SK-N-SH (cell line): ENCODE measurements around the gene PLEKHF1. TPM values are rescaled to one million over a fixed set of nuclear protein-coding genes. Genes with fewer than 3 reads are reported as not detected.

Source experiments
- CTCF ChIA-PET: fragments of 300-600, 350-600 bp; formaldehyde crosslinking; extraction: SDS; loops from one replicate; lab custom pipeline; 2021; lab: Yijun Ruan, JAX
- POLR2A ChIA-PET: fragments of 350-600 bp; sonication (Branson Sonifier 250); formaldehyde crosslinking; extraction: SDS; loops from one replicate; lab custom pipeline; 2020; ENCODE audit warnings: antibody characterized with exemption, inconsistent platforms; lab: Yijun Ruan, JAX
- DNase-seq: peaks from one replicate; pipeline ENCODE4 v3.0.0; 2012
- H2AFZ ChIP-seq: fragments of 200-600 bp; sonication (generic); 2 replicates; pipeline ENCODE4 v1.8.1; 2016; ENCODE audit warnings: antibody characterized with exemption, mild to moderate bottlenecking, low read depth
- H3F3A ChIP-seq: fragments of 200-600 bp; sonication (generic); replicated peaks from 2 replicates; pipeline ENCODE3; 2016; ENCODE audit warnings: antibody characterized with exemption, mild to moderate bottlenecking; ENCODE audit not compliant: insufficient read depth
- H3K27ac ChIP-seq, 2 experiments: fragments of 200-500 bp in 1 of 2; fragments of 200-600 bp in 1 of 2; sonication (Bioruptor generic) in 1 of 2; sonication (generic), shearing (Covaris generic) in 1 of 2; 2 replicates each; pipeline versions ENCODE4 v1.5.1 to v1.6.1; 2014 to 2016; ENCODE audit warnings: low read depth in 2 of 2, inconsistent platforms in 1 of 2, low read length in 1 of 2, mild to moderate bottlenecking in 1 of 2, mixed read lengths in 1 of 2
- H3K27me3 ChIP-seq: fragments of 200-600 bp; sonication (generic), shearing (Covaris generic); 2 replicates; pipeline ENCODE4 v1.6.1; 2016; ENCODE audit warnings: mixed run types; ENCODE audit not compliant: insufficient read depth
- H3K36me3 ChIP-seq, 2 experiments: fragments of 200-500 bp in 1 of 2; fragments of 200-600 bp in 1 of 2; sonication (Bioruptor generic) in 1 of 2; sonication (generic) in 1 of 2; replicated peaks in 1 of 2; 2 replicates each; pipeline versions ENCODE3 to v1.5.1; 2014 to 2016; ENCODE audit warnings: low read length in 1 of 2, mild to moderate bottlenecking in 1 of 2; ENCODE audit not compliant: insufficient read depth in 2 of 2, control insufficient read depth in 1 of 2
- H3K4me1 ChIP-seq, 2 experiments: fragments of 200-500 bp in 1 of 2; fragments of 200-600 bp in 1 of 2; sonication (Bioruptor generic) in 1 of 2; sonication (generic), shearing (Covaris generic) in 1 of 2; 2 replicates each; pipeline versions ENCODE4 v1.5.1 to v1.6.1; 2014 to 2016; ENCODE audit warnings: low read depth in 1 of 2, low read length in 1 of 2, mixed run types in 1 of 2; ENCODE audit not compliant: insufficient read depth in 2 of 2, control insufficient read depth in 1 of 2
- H3K4me2 ChIP-seq: fragments of 200-600 bp; sonication (generic), shearing (Covaris generic); 2 replicates; pipeline ENCODE4 v1.6.1; 2017; ENCODE audit warnings: mixed run types
- H3K4me3 ChIP-seq, 2 experiments: fragments of 200-500 bp in 1 of 2; fragments of 200-600 bp in 1 of 2; sonication (Bioruptor generic) in 1 of 2; sonication (generic), shearing (Covaris generic) in 1 of 2; 2 replicates each; pipeline versions ENCODE4 v1.5.1 to v1.8.1; 2014 to 2016; ENCODE audit warnings: low read depth in 2 of 2, inconsistent platforms in 1 of 2, low read length in 1 of 2, mild to moderate bottlenecking in 1 of 2, mixed read lengths in 1 of 2, moderate library complexity in 1 of 2
- H3K79me2 ChIP-seq: fragments of 200-600 bp; sonication (generic); 2 replicates; pipeline ENCODE4 v1.8.1; 2017; ENCODE audit warnings: mild to moderate bottlenecking; ENCODE audit not compliant: insufficient read depth
- H3K9ac ChIP-seq: fragments of 200-600 bp; sonication (generic); 2 replicates; pipeline ENCODE4 v1.6.1; 2017; ENCODE audit warnings: mixed run types
- H3K9me2 ChIP-seq: fragments of 200-600 bp; sonication (generic); 2 replicates; pipeline ENCODE4 v1.6.1; 2017; ENCODE audit warnings: mixed run types
- H3K9me3 ChIP-seq: fragments of 200-600 bp; sonication (generic); 2 replicates; pipeline ENCODE4 v1.6.1; 2017; ENCODE audit warnings: mixed run types, mild to moderate bottlenecking, moderate library complexity
- H4K20me1 ChIP-seq: fragments of 200-600 bp; sonication (generic); 2 replicates; pipeline ENCODE4 v1.6.1; 2017; ENCODE audit warnings: mild to moderate bottlenecking, mixed run types; ENCODE audit not compliant: insufficient read depth
- FOXJ3 ChIP-seq: sonication (generic); formaldehyde crosslinking; IDR thresholded peaks from 2 replicates; pipeline ENCODE4 v1.5.1; 2020; ENCODE audit warnings: mild to moderate bottlenecking, missing genetic modification reagents
- GABPA ChIP-seq: IDR thresholded peaks from 2 replicates; pipeline ENCODE4 v1.4.0; 2012; ENCODE audit warnings: low read depth, mild to moderate bottlenecking
- GATA2 ChIP-seq: sonication (generic); formaldehyde crosslinking; IDR thresholded peaks from 2 replicates; pipeline ENCODE4 v1.5.0; 2020; ENCODE audit warnings: mild to moderate bottlenecking, missing genetic modification reagents
- MEF2A ChIP-seq: IDR thresholded peaks from 2 replicates; pipeline ENCODE4 v1.4.0; 2012; ENCODE audit warnings: low read depth, borderline replicate concordance
- MXI1 ChIP-seq: IDR thresholded peaks from 2 replicates; pipeline ENCODE4 v1.6.1; 2012; ENCODE audit warnings: mild to moderate bottlenecking, low read depth, low read length, improper control_type of control experiment
- NFIC ChIP-seq: IDR thresholded peaks from 2 replicates; pipeline ENCODE4 v1.4.0; 2012; ENCODE audit warnings: borderline replicate concordance
- POLR2AphosphoS5 ChIP-seq: IDR thresholded peaks from 2 replicates; pipeline ENCODE4 v1.6.1; 2012; ENCODE audit warnings: low read depth, low read length
- RAD21 ChIP-seq: IDR thresholded peaks from 2 replicates; pipeline ENCODE4 v1.6.1; 2012; ENCODE audit warnings: mild to moderate bottlenecking, low read length
- RXRA ChIP-seq: IDR thresholded peaks from 2 replicates; pipeline ENCODE4 v1.4.0; 2012; ENCODE audit warnings: low read depth, mild to moderate bottlenecking, borderline replicate concordance
- SIN3A ChIP-seq: IDR thresholded peaks from 2 replicates; pipeline ENCODE4 v1.6.1; 2012; ENCODE audit warnings: low read depth, mild to moderate bottlenecking, low read length, moderate library complexity, borderline replicate concordance
- SMC3 ChIP-seq: IDR thresholded peaks from 2 replicates; pipeline ENCODE4 v1.6.1; 2012; ENCODE audit warnings: low read depth, low read length, improper control_type of control experiment
- TCF12 ChIP-seq: IDR thresholded peaks from 2 replicates; pipeline ENCODE4 v1.4.0; 2012
- TEAD4 ChIP-seq: IDR thresholded peaks from 2 replicates; pipeline ENCODE4 v1.4.0; 2012; ENCODE audit warnings: mild to moderate bottlenecking, borderline replicate concordance; ENCODE audit not compliant: insufficient read depth
- USF1 ChIP-seq: IDR thresholded peaks from 2 replicates; pipeline ENCODE4 v1.4.0; 2012; ENCODE audit warnings: low read depth, borderline replicate concordance
- YY1 ChIP-seq: IDR thresholded peaks from 2 replicates; pipeline ENCODE4 v1.4.0; 2012; ENCODE audit warnings: low read depth, mild to moderate bottlenecking
- WGBS: methylation state at CpG from one replicate; pipeline ENCODE4 v1.1.6; 2017; ENCODE audit warnings: low lambda C conversion rate; 5-methylcytosine and 5-hydroxymethylcytosine counted together
- polyA plus RNA-seq, 3 experiments: library from polyadenylated mRNA; depleted of rRNA; stranded (reverse); fragments of >200 nt; gene quantifications; 2 replicates each; pipeline ENCODE4 v1.2.3, GENCODE V29; 2012
- TF ChIP-seq, protein P1 (sequence below): fragments of 150-350 bp; IDR thresholded peaks from 2 replicates; pipeline ENCODE4 v1.6.1; 2017; ENCODE audit warnings: antibody characterized with exemption, low read length, low read depth, borderline replicate concordance
- TF ChIP-seq, protein P2 (sequence below): IDR thresholded peaks from 2 replicates; pipeline ENCODE4 v1.4.0; 2012; ENCODE audit warnings: low read depth, borderline replicate concordance
- TF ChIP-seq, protein P3 (sequence below): IDR thresholded peaks from 2 replicates; pipeline ENCODE4 v1.4.0; 2012; ENCODE audit warnings: low read depth
- TF ChIP-seq, protein P4 (sequence below): fragments of 200-600 bp; sonication (generic); IDR thresholded peaks from 2 replicates; pipeline ENCODE4 v1.6.1; 2017; ENCODE audit warnings: antibody characterized with exemption, mild to moderate bottlenecking, moderate library complexity

Gene PLEKHF1
- polyA plus RNA-seq, 1 of the 3 experiments (the other 2 are of a cell fraction) = 3.9 TPM

DNA sequence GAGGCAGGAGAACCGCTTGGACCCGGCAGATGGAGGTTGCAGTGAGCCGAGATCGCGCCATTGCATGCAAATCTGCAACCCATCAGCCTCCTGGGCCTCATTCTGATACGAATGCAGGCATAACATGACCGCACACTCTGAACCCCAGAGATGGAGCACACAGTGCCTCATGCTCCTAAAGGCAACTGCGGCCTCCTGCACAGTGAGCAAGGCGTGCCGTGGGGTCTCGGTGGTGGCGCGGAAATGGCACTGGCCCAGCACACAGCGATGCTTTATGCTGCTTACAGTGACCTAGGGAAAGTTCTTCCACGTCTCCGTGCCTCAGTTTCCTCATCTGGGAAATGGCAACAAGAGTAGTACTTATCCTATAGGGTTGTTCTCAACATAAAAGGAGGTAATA, 51.8 kb downstream of the PLEKHF1 start:
- H3F3A ChIP-seq = peaks cover 10% of the 10 kb centered on the region
- peaks cover 7 to 20% of the 10 kb centered on the region in 2 experiments; a peak in 2 of 4 replicates for H3K4me1 ChIP-seq
- H3K9me3 ChIP-seq = no peaks in the 10 kb centered on the region
- no peak overlapping the region; a peak in 1 of 4 replicates for H3K27ac ChIP-seq
- no peaks in the 10 kb centered on the region for H3K27me3 ChIP-seq
- POLR2A ChIA-PET = interaction anchor here (0.6 to 3.5 kb wide), 4 partner anchors 22 to 391 kb away, joined by 3 to 28 read pairs (median 10); partner anchors contain the start of gene POP4
- no peak overlapping the region for H3K4me3 ChIP-seq
- TF ChIP-seq, protein P1, sequence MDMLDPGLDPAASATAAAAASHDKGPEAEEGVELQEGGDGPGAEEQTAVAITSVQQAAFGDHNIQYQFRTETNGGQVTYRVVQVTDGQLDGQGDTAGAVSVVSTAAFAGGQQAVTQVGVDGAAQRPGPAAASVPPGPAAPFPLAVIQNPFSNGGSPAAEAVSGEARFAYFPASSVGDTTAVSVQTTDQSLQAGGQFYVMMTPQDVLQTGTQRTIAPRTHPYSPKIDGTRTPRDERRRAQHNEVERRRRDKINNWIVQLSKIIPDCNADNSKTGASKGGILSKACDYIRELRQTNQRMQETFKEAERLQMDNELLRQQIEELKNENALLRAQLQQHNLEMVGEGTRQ = no peak
- TF ChIP-seq RXRA (no peak), POLR2AphosphoS5 (no peak), SMC3 (no peak), RAD21 (no peak), FOXJ3 (CRISPR knock-in tag) (no peak), MXI1 (no peak), MEF2A (no peak)
- TF ChIP-seq, protein P2, sequence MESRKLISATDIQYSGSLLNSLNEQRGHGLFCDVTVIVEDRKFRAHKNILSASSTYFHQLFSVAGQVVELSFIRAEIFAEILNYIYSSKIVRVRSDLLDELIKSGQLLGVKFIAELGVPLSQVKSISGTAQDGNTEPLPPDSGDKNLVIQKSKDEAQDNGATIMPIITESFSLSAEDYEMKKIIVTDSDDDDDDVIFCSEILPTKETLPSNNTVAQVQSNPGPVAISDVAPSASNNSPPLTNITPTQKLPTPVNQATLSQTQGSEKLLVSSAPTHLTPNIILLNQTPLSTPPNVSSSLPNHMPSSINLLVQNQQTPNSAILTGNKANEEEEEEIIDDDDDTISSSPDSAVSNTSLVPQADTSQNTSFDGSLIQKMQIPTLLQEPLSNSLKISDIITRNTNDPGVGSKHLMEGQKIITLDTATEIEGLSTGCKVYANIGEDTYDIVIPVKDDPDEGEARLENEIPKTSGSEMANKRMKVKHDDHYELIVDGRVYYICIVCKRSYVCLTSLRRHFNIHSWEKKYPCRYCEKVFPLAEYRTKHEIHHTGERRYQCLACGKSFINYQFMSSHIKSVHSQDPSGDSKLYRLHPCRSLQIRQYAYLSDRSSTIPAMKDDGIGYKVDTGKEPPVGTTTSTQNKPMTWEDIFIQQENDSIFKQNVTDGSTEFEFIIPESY = no peak
- TF ChIP-seq, protein P3, sequence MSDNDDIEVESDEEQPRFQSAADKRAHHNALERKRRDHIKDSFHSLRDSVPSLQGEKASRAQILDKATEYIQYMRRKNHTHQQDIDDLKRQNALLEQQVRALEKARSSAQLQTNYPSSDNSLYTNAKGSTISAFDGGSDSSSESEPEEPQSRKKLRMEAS = no peak
- no peaks in the 10 kb centered on the region for H3K36me3 ChIP-seq
- CTCF ChIA-PET = interaction anchor here (0.6 to 9.5 kb wide), 53 partner anchors 10 to 941 kb away, joined by 3 to 137 read pairs (median 6); partner anchors contain the start of genes PLEKHF1 and POP4
- H2AFZ ChIP-seq = no peak overlapping the region
- H3K79me2 ChIP-seq = peaks cover 37% of the 10 kb centered on the region
- no peak for DNase-seq
- no peak overlapping the region for H3K4me2 ChIP-seq
- 81% methylated on average over 16 of the region's 16 CpGs for WGBS
- H4K20me1 ChIP-seq = no peaks in the 10 kb centered on the region
- no peaks in the 10 kb centered on the region for H3K9me2 ChIP-seq
- no peak overlapping the region for H3K9ac ChIP-seq

- no peaks in the 10 kb centered on the region for H3K9me2 ChIP-seq
- H3K9ac ChIP-seq = no peak overlapping the region
- 78% methylated on average over 38 of the region's 39 CpGs for WGBS
- no peak overlapping the region for H3K4me3 ChIP-seq
- H3K79me2 ChIP-seq = no peaks in the 10 kb centered on the region
- H3K9me3 ChIP-seq = no peaks in the 10 kb centered on the region
- H3K4me1 ChIP-seq = no peaks in the 10 kb centered on the region; a peak in 1 of 4 replicates
- no peak overlapping the region for H2AFZ ChIP-seq
- POLR2A ChIA-PET = no interaction called here
- CTCF ChIA-PET = interaction anchor here (1.2 to 7.9 kb wide), 3 partner anchors 7 to 149 kb away, joined by 4 to 94 read pairs (median 19); partner anchors contain the start of gene C19orf12
- no peaks in the 10 kb centered on the region for H3K36me3 ChIP-seq
- DNase-seq = no peak
- H3K27me3 ChIP-seq = no peaks in the 10 kb centered on the region; the same call in 1 of the 2 replicates
- H3F3A ChIP-seq = no peaks in the 10 kb centered on the region
- H3K27ac ChIP-seq = no peak overlapping the region
- no peak overlapping the region for H3K4me2 ChIP-seq
- H4K20me1 ChIP-seq = no peaks in the 10 kb centered on the region
- TF ChIP-seq GABPA (no peak), RXRA (no peak), GATA2 (no peak), SIN3A (no peak), TEAD4 (no peak), USF1 (no peak), YY1 (no peak), POLR2AphosphoS5 (no peak), NFIC (no peak), TCF12 (no peak)
- TF ChIP-seq, protein P4, sequence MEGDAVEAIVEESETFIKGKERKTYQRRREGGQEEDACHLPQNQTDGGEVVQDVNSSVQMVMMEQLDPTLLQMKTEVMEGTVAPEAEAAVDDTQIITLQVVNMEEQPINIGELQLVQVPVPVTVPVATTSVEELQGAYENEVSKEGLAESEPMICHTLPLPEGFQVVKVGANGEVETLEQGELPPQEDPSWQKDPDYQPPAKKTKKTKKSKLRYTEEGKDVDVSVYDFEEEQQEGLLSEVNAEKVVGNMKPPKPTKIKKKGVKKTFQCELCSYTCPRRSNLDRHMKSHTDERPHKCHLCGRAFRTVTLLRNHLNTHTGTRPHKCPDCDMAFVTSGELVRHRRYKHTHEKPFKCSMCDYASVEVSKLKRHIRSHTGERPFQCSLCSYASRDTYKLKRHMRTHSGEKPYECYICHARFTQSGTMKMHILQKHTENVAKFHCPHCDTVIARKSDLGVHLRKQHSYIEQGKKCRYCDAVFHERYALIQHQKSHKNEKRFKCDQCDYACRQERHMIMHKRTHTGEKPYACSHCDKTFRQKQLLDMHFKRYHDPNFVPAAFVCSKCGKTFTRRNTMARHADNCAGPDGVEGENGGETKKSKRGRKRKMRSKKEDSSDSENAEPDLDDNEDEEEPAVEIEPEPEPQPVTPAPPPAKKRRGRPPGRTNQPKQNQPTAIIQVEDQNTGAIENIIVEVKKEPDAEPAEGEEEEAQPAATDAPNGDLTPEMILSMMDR = no peak
- TF ChIP-seq, protein P1 = no peak
- TF ChIP-seq, protein P3 = no peak
Measured at GRCh38 chr19:29724102-29724641, 58.9 kb downstream of the PLEKHF1 start.
